AG04449 (cell line): ENCODE measurements around the gene RASGRP1.

ENCODE experiments used
- CTCF ChIA-PET: fragments of 350-600 bp; formaldehyde crosslinking; extraction: SDS; loops from one replicate; lab custom pipeline; 2021; ENCODE audit warnings: antibody characterized with exemption; lab: Yijun Ruan, JAX
- POLR2A ChIA-PET: fragments of 400-600, 350-600 bp; formaldehyde crosslinking; extraction: SDS; loops from one replicate; lab custom pipeline; 2020; ENCODE audit warnings: antibody characterized with exemption, inconsistent platforms; lab: Yijun Ruan, JAX
- DNase-seq: peaks from one replicate; pipeline ENCODE4 v3.0.0-alpha.2; 2010; ENCODE audit warnings: low read depth, low spot score
- H3K4me3 ChIP-seq: 2 replicates; pipeline ENCODE4 v1.5.1; 2011; ENCODE audit warnings: low read depth, mild to moderate bottlenecking, control low read depth, low read length
- TF ChIP-seq, protein P1 (sequence below): IDR thresholded peaks from one replicate; pipeline ENCODE4 v1.5.1; 2011; ENCODE audit warnings: mild to moderate bottlenecking, moderate library complexity, low read length, control low read depth, inconsistent platforms; ENCODE audit not compliant: insufficient read depth; ENCODE audit errors: missing control alignments

RASGRP1 gene

DNA sequence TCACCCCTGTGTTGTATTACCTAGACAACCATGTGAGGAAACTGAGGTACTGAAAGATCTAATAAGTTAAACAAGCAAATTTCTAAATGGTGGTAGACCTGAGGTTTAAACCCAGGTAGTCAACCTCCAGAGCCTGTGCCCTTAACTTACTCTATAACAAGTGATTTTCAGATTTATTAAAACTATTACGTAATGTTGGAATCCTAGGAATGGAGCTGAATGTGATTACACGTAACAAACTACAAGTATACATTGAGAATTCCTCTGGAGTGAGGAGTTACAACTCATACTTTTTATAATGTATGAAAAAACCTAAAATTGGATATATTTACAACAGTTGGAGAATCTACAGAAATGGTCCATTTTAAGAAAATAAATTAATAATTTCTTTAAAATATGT is 92.6 kb downstream of the RASGRP1 start:
- ChIA-PET CTCF (interaction anchor here (0.7 to 4.3 kb wide), 16 partner anchors 9 to 476 kb away, joined by 3 to 57 read pairs (median 4); partner anchors contain the start of genes FAM98B and RASGRP1), POLR2A (no interaction called here)
- no peak for DNase-seq
- no peak overlapping the region for H3K4me3 ChIP-seq
- TF ChIP-seq, protein P1, sequence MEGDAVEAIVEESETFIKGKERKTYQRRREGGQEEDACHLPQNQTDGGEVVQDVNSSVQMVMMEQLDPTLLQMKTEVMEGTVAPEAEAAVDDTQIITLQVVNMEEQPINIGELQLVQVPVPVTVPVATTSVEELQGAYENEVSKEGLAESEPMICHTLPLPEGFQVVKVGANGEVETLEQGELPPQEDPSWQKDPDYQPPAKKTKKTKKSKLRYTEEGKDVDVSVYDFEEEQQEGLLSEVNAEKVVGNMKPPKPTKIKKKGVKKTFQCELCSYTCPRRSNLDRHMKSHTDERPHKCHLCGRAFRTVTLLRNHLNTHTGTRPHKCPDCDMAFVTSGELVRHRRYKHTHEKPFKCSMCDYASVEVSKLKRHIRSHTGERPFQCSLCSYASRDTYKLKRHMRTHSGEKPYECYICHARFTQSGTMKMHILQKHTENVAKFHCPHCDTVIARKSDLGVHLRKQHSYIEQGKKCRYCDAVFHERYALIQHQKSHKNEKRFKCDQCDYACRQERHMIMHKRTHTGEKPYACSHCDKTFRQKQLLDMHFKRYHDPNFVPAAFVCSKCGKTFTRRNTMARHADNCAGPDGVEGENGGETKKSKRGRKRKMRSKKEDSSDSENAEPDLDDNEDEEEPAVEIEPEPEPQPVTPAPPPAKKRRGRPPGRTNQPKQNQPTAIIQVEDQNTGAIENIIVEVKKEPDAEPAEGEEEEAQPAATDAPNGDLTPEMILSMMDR: no peak

- no peak for DNase-seq
- TF ChIP-seq, protein P1: no peak
- CTCF ChIA-PET: interaction anchor here (0.7 to 4.3 kb wide), 7 partner anchors 29 to 468 kb away, joined by 3 to 57 read pairs (median 4); no protein-coding TSS in a partner anchor
- no peak overlapping the region for H3K4me3 ChIP-seq
- POLR2A ChIA-PET: no interaction called here
These were observed 93.8 kb downstream of the RASGRP1 start for GRCh38 chr15:38470816-38471215.

DNA sequence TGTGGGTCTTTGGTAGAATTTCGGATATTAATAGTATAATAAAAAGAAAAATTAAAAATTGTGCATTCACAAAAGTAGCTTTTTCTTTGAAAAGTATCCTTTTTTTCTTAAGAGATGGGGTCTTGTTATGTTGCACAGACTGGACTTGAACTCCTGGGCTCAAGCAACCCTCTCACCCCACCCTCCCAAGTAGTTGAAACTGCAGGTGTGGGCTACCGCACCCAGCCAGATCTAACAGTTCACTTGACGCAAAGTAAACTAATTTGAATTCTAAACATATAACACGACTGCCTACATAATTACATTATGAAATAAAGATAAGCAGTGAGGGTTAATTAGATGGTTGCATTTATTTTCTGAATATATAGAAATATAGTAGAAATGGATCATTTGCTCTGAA is 99.9 kb downstream of the RASGRP1 start:
- TF ChIP-seq, protein P1: no peak
- H3K4me3 ChIP-seq: no peak overlapping the region
- no peak for DNase-seq
- ChIA-PET POLR2A (no interaction called here), CTCF (interaction anchor here (0.9 to 3.3 kb wide), 9 partner anchors 10 to 469 kb away, joined by 3 to 18 read pairs (median 6); partner anchors contain the start of gene RASGRP1)

GRCh38 chr15:38463893-38464292 is 100.7 kb downstream of the RASGRP1 start:
- ChIA-PET CTCF (interaction anchor here (1.1 to 3.3 kb wide), 9 partner anchors 9 to 468 kb away, joined by 4 to 18 read pairs (median 6); partner anchors contain the start of gene RASGRP1), POLR2A (no interaction called here)
- no peak for DNase-seq
- TF ChIP-seq, protein P1: no peak
- H3K4me3 ChIP-seq: no peak overlapping the region

GRCh38 chr15:38461066-38461833 is 103.4 kb downstream of the RASGRP1 start:
- POLR2A ChIA-PET: no interaction called here

More at GRCh38 chr15:38461066-38461833, 103.4 kb downstream of the RASGRP1 start:
- H3K4me3 ChIP-seq: no peak overlapping the region
- DNase-seq: no peak
- TF ChIP-seq, protein P1: no peak
- CTCF ChIA-PET: interaction anchor here (0.8 to 1.8 kb wide), 5 partner anchors 13 to 230 kb away, joined by 3 to 11 read pairs (median 4); no protein-coding TSS in a partner anchor
